Osteoblast (primary cell): ENCODE measurements around the gene HAO2. TPM values are rescaled to one million over a fixed set of nuclear protein-coding genes. Genes with fewer than 3 reads are reported as not detected.

Experiments used
- DNase-seq: peaks from one replicate; pipeline ENCODE4 v3.0.0; 2011; ENCODE audit warnings: low spot score, mixed read lengths; ENCODE audit not compliant: insufficient read length; ENCODE audit errors: missing footprints
- H2AFZ ChIP-seq: 2 replicates; pipeline ENCODE4 v1.6.0; 2011; ENCODE audit warnings: mild to moderate bottlenecking, low read length
- H3K27ac ChIP-seq: 2 replicates; pipeline ENCODE4 v1.5.1; 2011; ENCODE audit warnings: mild to moderate bottlenecking, low read depth, low read length, moderate library complexity
- H3K27me3 ChIP-seq: 2 replicates; pipeline ENCODE4 v1.6.0; 2012; ENCODE audit warnings: mild to moderate bottlenecking, control low read depth, inconsistent platforms, low read length, moderate library complexity; ENCODE audit not compliant: insufficient read depth
- H3K36me3 ChIP-seq: 2 replicates; pipeline ENCODE4 v1.5.1; 2011; ENCODE audit warnings: mild to moderate bottlenecking, low read length, control low read depth, moderate library complexity; ENCODE audit not compliant: insufficient read depth
- H3K4me1 ChIP-seq: 2 replicates; pipeline ENCODE4 v1.5.1; 2011; ENCODE audit warnings: mild to moderate bottlenecking, low read length, control low read depth, moderate library complexity; ENCODE audit not compliant: insufficient read depth
- H3K4me2 ChIP-seq: 2 replicates; pipeline ENCODE4 v1.6.0; 2011; ENCODE audit warnings: mild to moderate bottlenecking, low read length; ENCODE audit not compliant: insufficient read depth
- H3K4me3 ChIP-seq: fragments of 200-600 bp; sonication (generic); 3 replicates; pipeline ENCODE4 v1.5.1; 2012; ENCODE audit warnings: mild to moderate bottlenecking, low read length, inconsistent platforms; ENCODE audit not compliant: insufficient read depth
- H3K79me2 ChIP-seq: 2 replicates; pipeline ENCODE4 v1.6.0; 2012; ENCODE audit warnings: mild to moderate bottlenecking, low read length, control low read depth, inconsistent platforms; ENCODE audit not compliant: insufficient read depth
- H3K9me3 ChIP-seq: 2 replicates; pipeline ENCODE4 v1.5.1; 2011; ENCODE audit warnings: low read depth, low read length, control low read depth
- H4K20me1 ChIP-seq: 2 replicates; pipeline ENCODE4 v1.6.0; 2012; ENCODE audit warnings: mild to moderate bottlenecking, low read length, control low read depth; ENCODE audit not compliant: insufficient read depth
- total RNA-seq: library from RNA; depleted of rRNA; stranded (reverse); fragments of >200 nt; gene quantifications from 2 replicates; pipeline ENCODE4 v1.2.3, GENCODE V29; 2012
- TF ChIP-seq, protein P1 (sequence below): IDR thresholded peaks from 2 replicates; pipeline ENCODE4 v1.5.1; 2011; ENCODE audit warnings: mild to moderate bottlenecking, low read depth, low read length, moderate library complexity; ENCODE audit errors: extremely low read depth

The HAO2 gene
- total RNA-seq, 1 donor, result not detected

DNA sequence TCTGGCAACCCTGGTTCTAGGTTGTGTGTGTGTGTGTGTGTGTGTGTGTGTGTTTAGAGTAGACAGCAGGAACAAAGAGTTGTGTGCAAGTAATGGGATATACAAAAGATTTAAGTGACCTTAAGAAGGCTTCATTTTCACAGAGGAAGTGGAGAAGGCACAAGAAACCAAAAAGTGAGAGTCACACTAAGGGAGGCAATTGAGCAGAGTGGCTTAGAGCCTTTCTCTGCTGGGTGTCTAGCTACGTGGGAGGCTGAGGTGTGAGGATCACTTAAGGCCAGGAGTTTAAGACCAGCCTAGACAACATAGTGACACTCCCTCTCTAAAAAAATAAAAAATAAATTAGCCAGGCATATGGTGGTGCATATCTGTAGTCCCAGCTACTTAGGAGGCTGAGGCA lies 44.4 kb upstream of the HAO2 start:
- DNase-seq, result no peak
- no peaks in the 10 kb centered on the region for H3K27me3 ChIP-seq
- H3K36me3 ChIP-seq, result no peaks in the 10 kb centered on the region
- no peak overlapping the region for H3K4me3 ChIP-seq
- no peak overlapping the region for H3K27ac ChIP-seq
- H3K9me3 ChIP-seq, result no peaks in the 10 kb centered on the region
- H3K79me2 ChIP-seq, result no peaks in the 10 kb centered on the region
- TF ChIP-seq, protein P1, sequence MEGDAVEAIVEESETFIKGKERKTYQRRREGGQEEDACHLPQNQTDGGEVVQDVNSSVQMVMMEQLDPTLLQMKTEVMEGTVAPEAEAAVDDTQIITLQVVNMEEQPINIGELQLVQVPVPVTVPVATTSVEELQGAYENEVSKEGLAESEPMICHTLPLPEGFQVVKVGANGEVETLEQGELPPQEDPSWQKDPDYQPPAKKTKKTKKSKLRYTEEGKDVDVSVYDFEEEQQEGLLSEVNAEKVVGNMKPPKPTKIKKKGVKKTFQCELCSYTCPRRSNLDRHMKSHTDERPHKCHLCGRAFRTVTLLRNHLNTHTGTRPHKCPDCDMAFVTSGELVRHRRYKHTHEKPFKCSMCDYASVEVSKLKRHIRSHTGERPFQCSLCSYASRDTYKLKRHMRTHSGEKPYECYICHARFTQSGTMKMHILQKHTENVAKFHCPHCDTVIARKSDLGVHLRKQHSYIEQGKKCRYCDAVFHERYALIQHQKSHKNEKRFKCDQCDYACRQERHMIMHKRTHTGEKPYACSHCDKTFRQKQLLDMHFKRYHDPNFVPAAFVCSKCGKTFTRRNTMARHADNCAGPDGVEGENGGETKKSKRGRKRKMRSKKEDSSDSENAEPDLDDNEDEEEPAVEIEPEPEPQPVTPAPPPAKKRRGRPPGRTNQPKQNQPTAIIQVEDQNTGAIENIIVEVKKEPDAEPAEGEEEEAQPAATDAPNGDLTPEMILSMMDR, result no peak
- H2AFZ ChIP-seq, result no peak overlapping the region
- no peaks in the 10 kb centered on the region for H4K20me1 ChIP-seq
- no peak overlapping the region for H3K4me2 ChIP-seq
- H3K4me1 ChIP-seq, result no peaks in the 10 kb centered on the region

DNA sequence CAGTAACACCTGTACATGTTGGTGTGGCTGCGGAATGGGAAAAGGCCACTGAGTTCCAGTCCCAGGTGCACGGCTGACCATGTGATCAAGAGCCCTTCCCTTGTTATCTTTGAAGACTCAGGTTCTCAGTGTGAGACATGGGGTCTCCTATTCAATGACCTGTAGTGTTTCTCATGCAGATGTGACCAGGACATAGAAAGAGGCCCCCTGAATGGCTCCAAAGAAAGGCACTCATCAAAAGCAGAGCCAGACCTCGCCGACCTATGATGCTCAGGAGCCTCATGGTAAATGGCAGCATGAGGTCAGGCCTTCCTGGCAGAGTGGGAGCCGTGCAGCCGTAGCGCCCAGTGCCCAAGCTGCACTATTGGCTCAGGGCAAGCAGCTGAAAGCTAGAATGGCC lies 42.3 kb upstream of the HAO2 start:
- H2AFZ ChIP-seq, result no peak overlapping the region
- H3K4me3 ChIP-seq, result no peak overlapping the region
- no peak overlapping the region for H3K4me2 ChIP-seq
- no peaks in the 10 kb centered on the region for H3K4me1 ChIP-seq
- H3K36me3 ChIP-seq, result no peaks in the 10 kb centered on the region
- no peaks in the 10 kb centered on the region for H3K9me3 ChIP-seq
- H3K79me2 ChIP-seq, result no peaks in the 10 kb centered on the region
- H3K27ac ChIP-seq, result no peak overlapping the region
- TF ChIP-seq, protein P1, result no peak
- no peaks in the 10 kb centered on the region for H4K20me1 ChIP-seq
- no peak for DNase-seq
- H3K27me3 ChIP-seq, result no peaks in the 10 kb centered on the region

DNA sequence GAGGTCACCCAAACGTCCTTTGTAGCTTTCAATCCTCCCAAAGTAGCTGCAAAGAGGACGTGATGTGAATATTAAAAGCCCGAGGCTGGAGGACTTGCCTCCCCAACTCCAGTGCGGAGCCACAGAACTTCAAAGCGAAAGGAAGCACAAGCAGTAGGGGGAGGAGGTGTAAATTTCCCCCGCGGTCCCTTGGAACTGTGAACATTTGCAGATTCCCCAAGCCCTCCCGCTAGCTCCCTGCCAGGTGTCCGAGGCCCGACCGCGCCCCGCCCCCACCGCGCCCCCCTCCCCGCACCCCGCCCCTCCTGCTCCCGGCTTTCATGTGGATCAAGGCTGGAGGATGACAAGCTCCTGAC lies 41.5 kb upstream of the HAO2 start:
- Histone ChIP-seq H4K20me1 (no peaks in the 10 kb centered on the region), H3K9me3 (no peaks in the 10 kb centered on the region), H3K4me3 (peak overlapping the region; percentile 55), H3K27me3 (no peaks in the 10 kb centered on the region), H3K79me2 (no peaks in the 10 kb centered on the region), H3K27ac (no peak overlapping the region), H2AFZ (peak overlapping the region; percentile 42), H3K4me1 (no peaks in the 10 kb centered on the region), H3K4me2 (peak overlapping the region; percentile 78), H3K36me3 (no peaks in the 10 kb centered on the region)
- DNase-seq, result no peak
- TF ChIP-seq, protein P1, result no peak

DNA sequence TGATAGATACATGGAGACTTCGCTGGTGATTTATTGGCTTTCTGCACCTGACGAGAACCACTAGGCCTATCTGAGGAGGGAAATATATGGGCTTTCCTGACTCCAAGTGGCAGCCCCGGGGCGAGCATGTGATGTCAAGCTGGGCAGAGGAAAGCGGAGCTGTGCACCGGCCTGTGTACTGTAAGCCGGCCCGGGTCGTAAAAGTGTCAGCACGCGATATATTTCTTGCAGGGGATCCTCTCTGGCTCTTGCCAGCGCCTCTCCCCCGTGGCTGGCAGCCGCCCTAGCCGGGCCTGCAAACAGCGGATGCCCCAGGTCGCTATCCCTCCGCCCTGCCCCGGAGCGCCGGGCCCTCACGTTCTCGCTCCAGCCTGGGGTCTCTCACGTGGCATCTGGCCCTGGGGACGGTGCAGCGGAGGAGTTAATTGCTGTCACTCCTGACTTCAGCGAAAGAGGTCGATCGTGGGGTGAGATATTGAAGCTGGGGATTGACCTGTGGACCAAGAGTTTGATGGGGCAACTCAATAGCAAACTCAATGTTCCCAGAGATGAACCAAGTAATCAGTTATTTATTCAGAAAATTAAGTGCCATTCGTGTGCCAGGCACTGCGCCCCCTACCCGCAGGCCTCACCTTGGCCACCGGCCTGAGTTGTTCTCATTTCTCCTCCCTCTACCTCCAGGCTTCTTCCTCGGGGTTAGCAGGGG lies 41.0 kb upstream of the HAO2 start:
- Histone ChIP-seq H3K27me3 (no peaks in the 10 kb centered on the region), H2AFZ (peak overlapping the region; percentile 66), H3K4me2 (peak overlapping the region; percentile 78), H3K9me3 (no peaks in the 10 kb centered on the region), H3K4me3 (peak overlapping the region; percentile 55), H3K27ac (no peak overlapping the region), H3K4me1 (no peaks in the 10 kb centered on the region), H4K20me1 (no peaks in the 10 kb centered on the region), H3K79me2 (no peaks in the 10 kb centered on the region), H3K36me3 (no peaks in the 10 kb centered on the region)
- peak; percentile 60 for DNase-seq
- TF ChIP-seq, protein P1, result peak; percentile 32
